ENCODE measurements around the gene PRKAR2A. TPM values are rescaled to one million over a fixed set of nuclear protein-coding genes. Genes with fewer than 3 reads are reported as not detected.

Gene PRKAR2A
- total and polyA plus RNA-seq, 2 donors (not counting 3 experiments of a cell fraction or from before 2014, with no cell fraction given): 8.6 to 69.9 TPM

- no peak overlapping the region for H3K9ac ChIP-seq (replicated peaks; ENCODE audit: extremely low read depth, insufficient read depth, low read length)
- no peak overlapping the region for H3K27ac ChIP-seq (ENCODE audit: insufficient read depth, low read depth, low read length)
- no peak overlapping the region for H2AFZ ChIP-seq (ENCODE audit: low read depth, low read length)
- no peaks in the 10 kb centered on the region for H4K20me1 ChIP-seq (replicated peaks; ENCODE audit: control insufficient read depth, extremely low read depth, insufficient read depth, low read length)
- H3K4me2 ChIP-seq (ENCODE audit: insufficient read depth, low read length): no peak overlapping the region
- H3K27me3 ChIP-seq (ENCODE audit: control insufficient read depth in 2 of 2, insufficient read depth in 2 of 2, low read length in 2 of 2): no peaks in the 10 kb centered on the region
- no peak overlapping the region for H3K4me3 ChIP-seq (replicated peaks in 1 of 3; ENCODE audit: insufficient read depth in 1 of 3, low read depth in 1 of 3, low read length in 3 of 3)
- ChIA-PET POLR2A (no interaction called here), CTCF (interaction anchor here (0.6 to 1.8 kb wide), 2 partner anchors 7 to 45 kb away, joined by 3 to 6 read pairs; no protein-coding TSS in a partner anchor)
- H3K9me3 ChIP-seq (replicated peaks; ENCODE audit: control insufficient read depth, insufficient read depth, low read length): no peaks in the 10 kb centered on the region
- peaks cover 0 to 7% of the 10 kb centered on the region in 2 experiments for H3K36me3 ChIP-seq (ENCODE audit: control insufficient read depth in 2 of 2, extremely low read depth in 1 of 2, insufficient read depth in 2 of 2, low read length in 2 of 2)
- H3K9me1 ChIP-seq (replicated peaks; ENCODE audit: control insufficient read depth, extremely low read depth, insufficient read depth, low read length): no peaks in the 10 kb centered on the region
- no TSS peak for BruUV-seq (replicated peaks)
- FAIRE-seq: no peak
- no peaks in the 10 kb centered on the region for H3K4me1 ChIP-seq (ENCODE audit: control insufficient read depth, extremely low read depth, insufficient read depth, low read length)
- dilution Hi-C loops (cut with MboI; ENCODE audit: extremely low pct_ligation_motif_present, low sequenced_read_pairs): no loop called here
- intact Hi-C loops (cut with micrococcal nuclease): no loop called here
- TF ChIP-seq POLR2A (IDR thresholded peaks at IDR 0.05; ENCODE audit: low read depth, low read length) (no peak), CTCF (IDR thresholded peaks at IDR 0.05; ENCODE audit: extremely low read depth in 1 of 2, insufficient read depth in 1 of 2, low read depth in 1 of 2, low read length in 2 of 2) (no peak), FOS (IDR thresholded peaks at IDR 0.05; ENCODE audit: borderline replicate concordance, insufficient read depth, low read length) (no peak), MAX (IDR thresholded peaks at IDR 0.05; ENCODE audit: insufficient read depth, insufficient read length) (no peak), MYC (IDR thresholded peaks at IDR 0.05; ENCODE audit: low read depth, low read length) (no peak), EZH2 (IDR thresholded peaks at IDR 0.05; ENCODE audit: borderline replicate concordance, low read depth, low read length, severe bottlenecking) (no peak), JUN (IDR thresholded peaks at IDR 0.05; ENCODE audit: borderline replicate concordance, insufficient read depth, insufficient read length, low read depth) (no peak), POLR2AphosphoS5 (IDR thresholded peaks at IDR 0.05; ENCODE audit: insufficient read depth, low read depth, low read length) (no peak), GATA2 (IDR thresholded peaks at IDR 0.05; ENCODE audit: insufficient read depth, insufficient read length, low read depth, low read length) (no peak)
- no peaks in the 10 kb centered on the region for H3K79me2 ChIP-seq (ENCODE audit: control insufficient read depth, insufficient read depth, low read length)
- DNase-seq (ENCODE audit: low read depth, low spot score): peak; percentile 16
Measured at GRCh38 chr3:48747015-48747615, 100.6 kb downstream of the PRKAR2A start.

Measured in endothelial cell of umbilical vein (primary cell).